CD14-positive monocyte (primary cell): ENCODE data around the gene F7. TPM values are rescaled to one million over a fixed set of nuclear protein-coding genes. Genes with fewer than 3 reads are reported as not detected.

Experiments
- DNase-seq, 3 donors: peaks; one replicate each; pipeline ENCODE4 v3.0.0-alpha.2; 2011 to 2022
- H2AFZ ChIP-seq: 2 replicates; pipeline ENCODE4 v1.6.0; 2012; ENCODE audit warnings: mild to moderate bottlenecking, low read depth, low read length, inconsistent platforms; ENCODE audit not compliant: insufficient read depth, poor library complexity, severe bottlenecking
- H3K27ac ChIP-seq, 2 donors: 1 replicate in 1 of 2; 2 replicates in 1 of 2; pipeline ENCODE4 v1.5.1; 2012 to 2013; ENCODE audit warnings: low read length in 2 of 2, control low read depth in 1 of 2, inconsistent platforms in 1 of 2, low read depth in 1 of 2, mild to moderate bottlenecking in 1 of 2
- H3K27me3 ChIP-seq, 2 donors: one replicate each; pipeline versions ENCODE4 v1.6.0 to v1.6.1; 2011 to 2013; ENCODE audit warnings: low read length in 2 of 2; ENCODE audit not compliant: control insufficient read depth in 2 of 2, insufficient read depth in 2 of 2
- H3K36me3 ChIP-seq, 2 donors: replicated peaks in 1 of 2; 1 replicate in 1 of 2; 2 replicates in 1 of 2; pipeline versions ENCODE4 v1.5.1 to v1.6.1; 2012 to 2013; ENCODE audit warnings: low read length in 2 of 2, control low read depth in 1 of 2, inconsistent platforms in 1 of 2, mild to moderate bottlenecking in 1 of 2; ENCODE audit not compliant: insufficient read depth in 2 of 2, control insufficient read depth in 1 of 2
- H3K4me1 ChIP-seq, 2 donors: 1 replicate in 1 of 2; 2 replicates in 1 of 2; pipeline versions ENCODE4 v1.5.1 to v1.6.1; 2012 to 2013; ENCODE audit warnings: low read length in 2 of 2, control low read depth in 1 of 2, inconsistent platforms in 1 of 2, mild to moderate bottlenecking in 1 of 2, moderate library complexity in 1 of 2; ENCODE audit not compliant: insufficient read depth in 2 of 2, control insufficient read depth in 1 of 2
- H3K4me2 ChIP-seq: replicated peaks from 2 replicates; pipeline ENCODE3; 2012; ENCODE audit warnings: low read length, moderate library complexity, mild to moderate bottlenecking; ENCODE audit not compliant: poor library complexity, severe bottlenecking; ENCODE audit errors: extremely low read depth
- H3K4me3 ChIP-seq, 3 experiments: fragments of 200-600 bp in 1 of 3; sonication (generic) in 1 of 3; replicated peaks in 1 of 3; 1 replicate in 2 of 3; 2 replicates in 1 of 3; pipeline ENCODE4 v1.5.1; 2011 to 2013; ENCODE audit warnings: low read length in 3 of 3, mild to moderate bottlenecking in 3 of 3, control low read depth in 2 of 3, low read depth in 2 of 3, inconsistent platforms in 1 of 3, moderate library complexity in 1 of 3
- H3K79me2 ChIP-seq: 2 replicates; pipeline ENCODE4 v1.6.0; 2012; ENCODE audit warnings: mild to moderate bottlenecking, control low read depth, inconsistent platforms, low read length, moderate library complexity; ENCODE audit not compliant: insufficient read depth
- H3K9ac ChIP-seq: 2 replicates; pipeline ENCODE4 v1.6.0; 2017; ENCODE audit warnings: low read length, mild to moderate bottlenecking; ENCODE audit not compliant: insufficient read depth, poor library complexity, severe bottlenecking
- H3K9me3 ChIP-seq, 2 donors: replicated peaks in 1 of 2; 1 replicate in 1 of 2; 2 replicates in 1 of 2; pipeline versions ENCODE4 v1.5.1 to v1.6.1; 2012 to 2013; ENCODE audit warnings: low read length in 2 of 2, control low read depth in 1 of 2; ENCODE audit not compliant: control insufficient read depth in 1 of 2, insufficient read depth in 1 of 2
- H4K20me1 ChIP-seq: 2 replicates; pipeline ENCODE4 v1.6.0; 2012; ENCODE audit warnings: mild to moderate bottlenecking, low read length, control low read depth, moderate library complexity; ENCODE audit not compliant: insufficient read depth
- H3K27ac Mint-ChIP-seq, 7 donors: one replicate each; pipeline ENCODE4 v1.8.0; 2020; ENCODE audit warnings: mild to moderate bottlenecking in 7 of 7, mixed read lengths in 7 of 7, moderate library complexity in 6 of 7, inconsistent platforms in 2 of 7
- H3K27me3 Mint-ChIP-seq, 3 donors: one replicate each; pipeline ENCODE4 v1.8.0; 2021 to 2022; ENCODE audit warnings: low read depth in 3 of 3, mild to moderate bottlenecking in 3 of 3, mixed read lengths in 3 of 3, moderate library complexity in 3 of 3, inconsistent platforms in 1 of 3
- H3K36me3 Mint-ChIP-seq, 2 donors: one replicate each; pipeline ENCODE4 v1.8.0; 2020; ENCODE audit warnings: mixed read lengths in 2 of 2, inconsistent platforms in 1 of 2, mild to moderate bottlenecking in 1 of 2
- H3K4me1 Mint-ChIP-seq: one replicate; pipeline ENCODE4 v1.8.0; 2020; ENCODE audit warnings: mild to moderate bottlenecking, mixed read lengths
- H3K4me3 Mint-ChIP-seq, 2 donors: one replicate each; pipeline ENCODE4 v1.8.0; 2020; ENCODE audit warnings: mild to moderate bottlenecking in 2 of 2, mixed read lengths in 2 of 2, moderate library complexity in 1 of 2
- H3K9me3 Mint-ChIP-seq, 7 donors: one replicate each; pipeline ENCODE4 v1.8.0; 2020 to 2022; ENCODE audit warnings: mixed read lengths in 7 of 7, mild to moderate bottlenecking in 6 of 7, moderate library complexity in 6 of 7, inconsistent platforms in 2 of 7
- WGBS: methylation state at CpG from one replicate; pipeline ENCODE4 v1.1.5; 2013; ENCODE audit warnings: missing lambda C conversion rate; ENCODE audit not compliant: insufficient coverage; 5-methylcytosine and 5-hydroxymethylcytosine counted together
- intact Hi-C, 2 donors: fragments of 100-400 bp; cut with micrococcal nuclease; formaldehyde crosslinking; loops; one replicate each; pipeline versions ENCODE4 v1.15.0 to v1.15.1; 2023
- polyA plus RNA-seq, 3 donors: library from polyadenylated mRNA; depleted of rRNA in 1 of 3; unstranded in 2 of 3; stranded (reverse) in 1 of 3; fragments of 300-500 nt in 2 of 3; fragments of >200 nt in 1 of 3; fragmentation: Illumina TruSeq in 2 of 3; gene quantifications; 1 replicate in 2 of 3; 2 replicates in 1 of 3; pipeline ENCODE4 v1.2.3, GENCODE V29; 2012 to 2021
- TF ChIP-seq, protein P1 (sequence below): fragments of 200-600 bp; IDR thresholded peaks from one replicate; pipeline ENCODE4 v1.8.0; 2022; ENCODE audit warnings: antibody characterized with exemption, mild to moderate bottlenecking

The F7 gene
- polyA plus RNA-seq, 3 donors: not detected

DNA sequence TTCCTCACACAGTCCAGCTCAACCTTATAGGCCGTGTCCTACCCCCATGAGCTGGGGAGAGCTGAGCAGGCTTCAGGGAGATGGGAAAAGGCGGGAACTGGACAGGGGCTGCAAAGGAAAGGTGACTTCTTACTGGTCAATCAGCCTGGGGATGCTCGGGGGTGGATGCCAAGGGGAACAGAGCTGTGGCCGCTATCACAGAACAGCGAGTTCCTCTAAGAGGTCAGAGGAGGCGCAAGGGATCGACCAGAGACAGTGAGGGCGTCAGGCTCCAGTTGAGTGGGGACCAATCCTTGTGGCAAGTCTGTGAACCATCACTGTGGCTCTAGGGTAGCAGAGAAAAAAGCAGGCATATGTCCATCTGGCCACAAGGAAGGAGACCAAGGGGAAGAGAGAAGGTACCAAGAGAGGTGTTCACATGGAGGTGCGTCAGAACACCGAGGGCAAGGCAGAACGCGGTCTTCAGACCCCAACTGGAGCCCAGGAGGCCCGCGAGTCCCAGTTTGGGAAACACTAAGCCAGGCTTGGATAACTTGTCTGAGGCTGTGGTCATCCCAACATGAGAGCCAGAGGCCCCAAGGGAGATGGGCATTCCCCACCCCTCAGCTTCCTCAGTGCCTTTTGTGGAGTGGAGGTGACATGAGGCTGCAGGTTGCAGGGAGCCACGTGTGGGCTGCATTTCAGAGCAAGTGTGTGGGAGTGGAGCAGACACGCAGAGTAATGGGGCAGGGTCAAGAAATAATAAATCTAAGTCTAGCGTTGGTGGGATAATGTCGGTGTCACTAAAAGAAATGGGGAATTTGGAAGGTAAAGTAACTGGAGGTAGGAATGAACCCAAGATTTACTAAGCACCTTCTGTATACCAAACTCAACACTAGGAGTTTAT lies 20.9 kb downstream of the F7 start:
- Mint-ChIP-seq H3K27ac (no peak overlapping the region), H3K9me3 (peaks cover 5 to 14% (median 9%) of the 10 kb centered on the region in 7 donors), H3K4me3 (no peak overlapping the region), H3K36me3 (no peaks in the 10 kb centered on the region), H3K4me1 (peaks cover 10% of the 10 kb centered on the region), H3K27me3 (peaks cover 17 to 41% (median 28%) of the 10 kb centered on the region in 3 donors)
- Histone ChIP-seq H3K4me2 (no peak overlapping the region), H3K27ac (no peak overlapping the region), H3K79me2 (no peaks in the 10 kb centered on the region), H3K4me3 (no peak overlapping the region), H3K9ac (no peak overlapping the region), H2AFZ (no peak overlapping the region), H3K4me1 (peaks cover 4 to 9% of the 10 kb centered on the region in 2 donors), H3K9me3 (peaks cover 0 to 5% of the 10 kb centered on the region in 2 donors), H3K27me3 (peaks cover 5 to 25% of the 10 kb centered on the region in 2 donors), H4K20me1 (no peaks in the 10 kb centered on the region), H3K36me3 (no peaks in the 10 kb centered on the region)
- 88% methylated on average over 9 of the region's 18 CpGs for WGBS
- TF ChIP-seq, protein P1, sequence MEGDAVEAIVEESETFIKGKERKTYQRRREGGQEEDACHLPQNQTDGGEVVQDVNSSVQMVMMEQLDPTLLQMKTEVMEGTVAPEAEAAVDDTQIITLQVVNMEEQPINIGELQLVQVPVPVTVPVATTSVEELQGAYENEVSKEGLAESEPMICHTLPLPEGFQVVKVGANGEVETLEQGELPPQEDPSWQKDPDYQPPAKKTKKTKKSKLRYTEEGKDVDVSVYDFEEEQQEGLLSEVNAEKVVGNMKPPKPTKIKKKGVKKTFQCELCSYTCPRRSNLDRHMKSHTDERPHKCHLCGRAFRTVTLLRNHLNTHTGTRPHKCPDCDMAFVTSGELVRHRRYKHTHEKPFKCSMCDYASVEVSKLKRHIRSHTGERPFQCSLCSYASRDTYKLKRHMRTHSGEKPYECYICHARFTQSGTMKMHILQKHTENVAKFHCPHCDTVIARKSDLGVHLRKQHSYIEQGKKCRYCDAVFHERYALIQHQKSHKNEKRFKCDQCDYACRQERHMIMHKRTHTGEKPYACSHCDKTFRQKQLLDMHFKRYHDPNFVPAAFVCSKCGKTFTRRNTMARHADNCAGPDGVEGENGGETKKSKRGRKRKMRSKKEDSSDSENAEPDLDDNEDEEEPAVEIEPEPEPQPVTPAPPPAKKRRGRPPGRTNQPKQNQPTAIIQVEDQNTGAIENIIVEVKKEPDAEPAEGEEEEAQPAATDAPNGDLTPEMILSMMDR: no peak
- intact Hi-C loops: no loop called here
- DNase-seq: no peak

DNA sequence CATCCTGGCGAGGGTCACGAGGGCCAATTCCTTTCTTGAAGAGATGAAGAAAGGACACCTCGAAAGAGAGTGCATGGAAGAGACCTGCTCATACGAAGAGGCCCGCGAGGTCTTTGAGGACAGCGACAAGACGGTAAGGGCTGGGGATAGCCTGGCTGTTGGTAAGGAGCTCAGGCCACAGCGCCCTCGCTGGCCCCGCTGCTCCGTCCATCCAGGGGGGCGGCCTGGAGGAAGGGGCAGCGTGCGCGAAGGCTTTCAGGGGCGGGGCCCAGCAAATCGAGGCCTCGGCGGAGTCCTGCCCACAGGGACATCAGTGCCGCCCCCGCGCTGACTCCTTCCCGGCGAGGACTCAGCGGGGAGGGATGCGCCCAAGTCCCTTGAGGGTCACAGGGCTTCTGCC lies 23.9 kb downstream of the F7 start:
- H3K4me1 Mint-ChIP-seq: peaks cover 10% of the 10 kb centered on the region
- H3K9me3 ChIP-seq: peaks cover 0 to 5% of the 10 kb centered on the region in 2 donors
- H3K79me2 ChIP-seq: no peaks in the 10 kb centered on the region
- peak overlapping the region; percentile 65 to 79 for H3K4me3 Mint-ChIP-seq
- WGBS: 65% methylated on average over 27 of the region's 27 CpGs
- peak overlapping the region in 1 of 7 donors; percentile 49 for H3K27ac Mint-ChIP-seq
- H3K4me1 ChIP-seq: peaks cover 4 to 9% of the 10 kb centered on the region in 2 donors
- H3K36me3 Mint-ChIP-seq: no peaks in the 10 kb centered on the region
- no peak for DNase-seq
- TF ChIP-seq, protein P1: no peak
- intact Hi-C loops: no loop called here
- H2AFZ ChIP-seq: peak overlapping the region; percentile 79
- H3K4me2 ChIP-seq: peak overlapping the region; percentile 32
- peak overlapping the region in 2 of 3 experiments; percentile 31 to 61 for H3K4me3 ChIP-seq
- H4K20me1 ChIP-seq: no peaks in the 10 kb centered on the region
- H3K27ac ChIP-seq: no peak overlapping the region
- peaks cover 18 to 61% (median 49%) of the 10 kb centered on the region in 3 donors for H3K27me3 Mint-ChIP-seq
- H3K9ac ChIP-seq: peak overlapping the region; percentile 10
- peaks cover 5 to 19% (median 11%) of the 10 kb centered on the region in 7 donors for H3K9me3 Mint-ChIP-seq
- peaks cover 9 to 44% of the 10 kb centered on the region in 2 donors for H3K27me3 ChIP-seq
- no peaks in the 10 kb centered on the region for H3K36me3 ChIP-seq
